Activated T-cell treated with anti-CD3 and anti-CD28 coated beads for 24 hours (primary cell): ENCODE data around the gene LRRK1.

Source experiments
- DNase-seq: peaks from one replicate; pipeline ENCODE4 v3.0.0-alpha.2; 2020; ENCODE audit warnings: low read depth

LRRK1 gene

DNA sequence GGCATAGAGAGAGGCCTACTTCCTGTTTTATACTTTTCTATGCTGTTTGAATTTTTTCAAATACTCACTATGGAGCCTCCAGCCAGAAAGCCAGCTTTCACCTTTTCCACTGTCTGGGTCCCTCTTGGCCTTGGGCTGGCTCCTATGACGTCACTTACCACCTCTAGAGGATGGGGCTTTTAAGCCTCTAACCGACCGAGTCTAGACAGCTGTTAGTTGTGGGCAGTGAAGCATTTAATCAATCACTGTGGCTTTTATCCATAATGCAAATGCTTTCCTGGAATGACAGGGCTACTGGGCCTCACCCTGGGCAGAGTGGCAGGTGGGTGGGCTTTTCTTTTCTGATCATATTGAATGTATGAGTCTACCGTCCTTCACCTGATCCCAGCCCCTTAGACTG lies 61.9 kb downstream of the LRRK1 start:
- no peak for DNase-seq

DNA sequence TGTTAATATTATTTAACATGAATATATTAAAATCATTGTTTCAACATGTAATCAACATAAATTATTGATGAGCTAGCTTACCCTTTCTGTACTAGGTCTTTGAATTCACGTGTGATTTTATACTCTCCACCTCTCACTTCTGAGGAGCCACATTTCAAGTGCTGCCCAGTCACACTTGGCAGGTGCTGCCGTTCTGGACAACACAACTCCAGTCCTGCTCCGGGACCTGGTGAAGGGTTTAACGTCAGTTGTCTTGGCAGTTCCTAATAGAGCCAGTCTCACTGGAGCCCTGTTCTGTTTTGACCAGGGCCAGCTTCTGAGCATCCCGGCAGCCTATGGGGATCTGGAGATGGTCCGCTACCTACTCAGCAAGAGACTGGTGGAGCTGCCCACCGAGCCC lies 64.1 kb downstream of the LRRK1 start:
- DNase-seq: no peak

DNA sequence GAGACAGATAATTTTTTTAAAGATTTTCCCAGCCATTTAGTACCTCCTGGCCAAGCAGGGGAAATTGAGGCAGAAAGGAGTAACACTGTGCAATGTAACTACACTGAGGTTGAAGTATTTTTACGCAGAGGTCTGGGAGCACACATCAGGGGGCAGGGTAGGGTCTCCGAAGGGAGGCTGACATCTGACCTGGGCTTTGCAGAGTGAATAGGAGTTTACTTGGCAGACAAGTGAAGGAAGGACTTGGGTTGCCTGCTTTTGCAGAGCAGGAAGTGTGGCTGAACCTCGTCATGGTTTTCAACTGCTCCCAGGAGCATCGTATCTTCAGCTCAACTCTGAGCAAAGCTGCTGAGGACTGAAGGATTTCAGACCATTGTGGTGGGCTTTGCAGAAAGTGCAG lies 66.2 kb downstream of the LRRK1 start:
- DNase-seq: no peak

DNA sequence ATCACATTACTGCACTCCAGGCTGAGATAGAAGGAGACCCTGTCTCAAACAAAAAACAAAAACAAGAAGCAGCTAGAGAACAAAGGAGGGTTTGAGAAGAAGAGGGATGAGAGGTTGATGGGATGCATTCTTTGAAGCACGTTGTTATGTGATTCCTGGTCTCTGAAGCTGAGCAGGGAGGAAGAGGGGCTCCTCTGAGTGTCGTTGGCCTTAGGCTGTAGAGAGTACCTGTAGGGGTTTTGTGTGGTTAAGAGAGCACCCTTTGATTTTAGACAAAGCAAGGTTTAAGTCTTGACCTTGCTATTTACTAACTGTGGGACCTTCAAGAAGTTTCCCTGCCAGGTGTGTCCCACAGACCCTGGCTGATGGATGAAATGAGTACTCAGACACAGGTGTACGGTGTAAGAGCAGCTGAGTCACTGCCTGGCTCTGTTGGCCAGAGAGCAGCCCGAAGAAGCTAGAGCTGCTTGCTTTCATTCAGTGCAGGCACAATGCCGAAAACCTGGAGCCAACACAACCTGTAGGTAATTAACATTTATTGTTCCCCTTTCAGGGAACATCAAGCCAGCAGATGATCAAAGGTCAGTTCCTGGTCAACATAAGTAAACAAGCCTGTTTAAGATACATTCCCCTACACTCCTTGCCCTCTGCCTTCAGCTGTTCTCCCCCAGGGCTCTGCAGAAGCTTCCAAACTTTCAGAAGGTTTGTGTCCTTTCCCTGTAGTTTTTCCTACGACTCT lies 67.2 kb downstream of the LRRK1 start:
- no peak for DNase-seq

DNA sequence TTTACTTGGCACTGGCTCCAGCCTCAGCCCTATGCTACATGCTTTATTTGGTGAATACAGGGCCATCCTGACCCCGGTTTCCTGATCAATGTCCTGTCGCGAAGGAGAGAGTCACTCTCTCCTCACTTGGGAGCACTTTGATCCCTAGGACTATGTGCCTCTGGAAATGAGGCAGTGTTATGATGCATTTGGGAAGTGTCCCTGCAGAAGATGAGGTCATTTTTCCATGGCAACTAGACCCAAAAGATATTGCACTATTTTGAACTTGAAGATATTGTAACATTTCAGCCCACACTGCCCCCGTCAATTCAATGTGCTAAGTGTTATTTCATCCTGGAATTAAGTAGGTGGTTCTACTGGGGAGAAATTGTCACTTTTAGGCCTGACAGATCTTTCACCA lies 68.0 kb downstream of the LRRK1 start:
- DNase-seq: no peak

DNA sequence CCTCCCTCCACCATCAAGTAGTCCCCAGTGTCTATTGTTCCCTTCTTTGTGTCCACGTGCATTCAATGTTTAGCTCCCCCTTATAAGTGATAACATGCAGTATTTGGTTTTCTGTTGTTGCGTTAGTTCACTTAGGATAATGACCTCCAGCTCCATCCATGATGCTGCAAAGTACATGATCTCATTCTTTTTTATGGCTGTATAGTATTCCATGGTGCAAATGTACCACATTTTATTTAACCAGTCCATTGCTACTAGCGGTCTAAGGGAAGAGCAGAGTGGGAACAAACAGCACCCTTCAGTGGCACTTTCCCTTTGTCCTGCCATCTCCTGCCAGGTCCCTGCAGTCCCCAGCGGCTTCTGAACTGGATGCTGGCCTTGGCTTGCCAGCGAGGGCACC lies 69.1 kb downstream of the LRRK1 start:
- no peak for DNase-seq

DNA sequence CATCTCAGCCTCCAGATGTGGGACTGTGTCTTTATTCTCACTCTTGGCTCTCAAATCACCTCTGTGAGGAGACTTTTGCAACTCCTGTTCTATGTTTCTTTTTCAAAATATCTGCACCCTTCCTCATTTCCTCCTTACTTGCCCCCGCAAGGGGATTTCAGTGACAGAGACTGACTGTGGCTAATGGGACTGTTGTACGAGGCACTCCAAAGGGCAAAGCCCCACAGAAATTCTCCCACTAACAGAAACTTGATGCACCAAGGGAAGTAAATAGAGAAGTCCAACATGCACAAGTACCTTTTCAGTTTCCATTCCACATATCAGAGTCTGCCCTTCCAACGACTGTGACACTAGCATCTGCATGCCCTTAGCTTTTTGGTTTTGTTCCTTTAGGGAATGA lies 69.7 kb downstream of the LRRK1 start:
- DNase-seq: no peak

DNA sequence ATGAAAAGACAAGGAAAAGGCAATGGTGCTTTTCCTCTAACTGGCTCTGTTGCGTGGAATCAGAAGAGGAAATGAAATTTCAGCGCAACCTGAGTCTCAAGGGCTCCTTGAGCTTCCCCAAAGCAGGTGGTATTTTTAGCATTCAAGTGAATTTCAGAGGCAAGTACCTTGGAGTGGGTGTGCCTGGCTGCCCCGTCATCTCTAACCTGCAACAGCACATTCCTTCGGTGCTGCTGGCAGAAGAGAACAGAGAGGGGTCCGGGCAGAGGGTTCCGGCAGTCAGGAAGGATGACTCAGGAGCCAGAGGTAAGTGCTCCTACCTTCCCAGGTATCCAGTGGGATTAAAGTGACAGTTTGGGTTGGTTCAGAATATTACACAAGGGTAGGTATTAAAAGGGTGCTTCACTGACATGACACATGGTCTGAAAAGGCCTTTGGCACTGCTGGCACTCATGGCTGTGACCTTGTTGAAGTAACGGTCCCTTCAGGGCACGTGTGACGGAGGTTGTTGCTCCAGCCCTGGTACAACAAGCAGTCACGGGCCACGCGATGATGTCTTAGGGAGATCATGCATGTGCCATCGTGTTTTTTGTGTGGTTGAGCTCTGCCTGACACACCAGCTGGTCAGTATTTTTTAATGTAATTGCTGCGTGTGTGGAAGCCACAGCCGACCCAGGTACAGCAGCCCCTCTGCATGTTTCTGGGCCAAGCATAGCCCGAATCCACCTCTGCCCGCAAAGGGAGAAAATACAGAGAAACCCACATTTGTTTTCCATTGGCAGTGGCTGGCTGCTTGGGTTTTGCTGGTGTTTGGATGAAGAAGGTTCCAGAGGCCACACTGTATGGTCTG lies 75.7 kb downstream of the LRRK1 start:
- no peak for DNase-seq

DNA sequence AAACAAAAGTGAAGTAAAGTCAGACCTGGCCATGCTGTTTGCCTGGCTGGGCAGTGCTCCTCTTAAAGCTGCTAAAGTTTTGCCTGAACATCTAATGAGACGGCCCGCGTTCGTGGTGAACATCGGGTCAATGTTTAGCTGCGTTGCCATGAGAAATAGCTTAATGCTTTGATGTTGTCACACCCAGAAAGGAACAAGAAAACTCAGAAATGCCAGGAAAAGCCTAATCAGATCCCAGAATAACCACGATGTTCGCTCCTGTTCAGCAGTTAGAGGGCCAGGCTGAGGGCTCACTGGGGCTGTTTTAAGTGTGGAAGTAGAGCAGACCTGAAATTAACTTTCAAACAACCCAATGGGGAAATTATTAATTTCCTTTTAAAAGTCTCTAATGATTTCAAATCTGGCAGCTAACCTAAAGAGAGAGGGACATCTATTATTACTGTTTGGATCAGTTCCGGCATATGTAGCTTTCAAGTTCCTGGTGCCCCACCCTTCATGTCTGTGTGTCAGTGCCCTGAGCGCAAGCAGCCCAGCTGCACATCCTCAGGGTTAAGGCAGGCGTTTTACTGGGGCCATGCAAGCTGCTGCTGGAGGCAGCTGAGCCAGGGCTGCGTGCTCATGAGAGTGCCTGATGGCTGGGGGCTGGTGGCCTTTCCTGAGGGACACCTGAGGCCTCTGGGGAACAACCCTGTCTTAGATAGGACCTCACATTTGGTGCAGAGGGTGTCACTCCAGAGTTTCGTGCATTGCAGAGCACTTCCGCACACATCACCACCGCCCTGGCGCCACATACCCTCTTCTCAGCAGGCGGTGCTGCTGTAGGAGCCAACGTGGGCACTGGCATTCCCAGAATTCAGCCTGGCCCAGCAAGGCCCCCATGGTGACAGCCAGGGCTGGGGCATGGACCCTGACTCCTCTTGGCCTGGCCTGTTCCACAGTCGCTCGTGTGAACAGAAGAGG lies 76.6 kb downstream of the LRRK1 start:
- DNase-seq: no peak

DNA sequence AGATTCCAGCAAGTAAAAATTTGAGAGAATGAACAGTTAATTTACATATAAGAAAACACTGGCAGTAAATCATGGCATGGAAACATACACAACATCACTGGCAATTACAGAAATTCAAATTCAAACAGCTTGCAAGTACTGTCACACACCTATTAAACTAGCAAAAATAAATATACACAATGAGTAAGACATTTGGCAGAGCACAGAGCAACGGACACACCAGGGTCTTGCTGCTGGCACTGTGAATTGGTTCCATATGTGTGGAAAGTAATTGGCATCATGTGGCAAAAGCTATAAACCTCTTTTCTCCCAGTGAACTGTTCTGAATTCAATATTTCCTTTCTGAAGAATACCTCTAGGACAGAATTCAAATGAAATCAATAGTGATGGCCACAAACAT lies 78.3 kb downstream of the LRRK1 start:
- DNase-seq: no peak

DNA sequence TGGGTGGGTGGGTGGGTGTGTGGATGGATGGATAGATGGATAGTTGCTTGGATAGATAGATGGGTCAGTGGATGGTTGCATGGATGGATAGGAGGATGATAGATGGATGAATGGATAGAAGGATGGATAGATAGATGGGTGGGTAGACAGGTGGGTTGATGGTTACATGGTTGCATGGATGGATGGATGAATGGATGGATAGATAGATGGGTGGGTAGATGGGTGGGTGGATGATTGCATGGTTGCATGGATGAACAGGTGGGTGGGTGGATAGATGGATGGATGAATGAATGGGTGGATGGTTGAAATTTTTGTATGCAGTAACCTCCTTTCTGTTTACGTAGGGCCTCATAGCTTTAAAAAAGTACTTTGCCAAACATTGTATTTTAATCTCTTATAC lies 79.5 kb downstream of the LRRK1 start:
- DNase-seq: no peak

DNA sequence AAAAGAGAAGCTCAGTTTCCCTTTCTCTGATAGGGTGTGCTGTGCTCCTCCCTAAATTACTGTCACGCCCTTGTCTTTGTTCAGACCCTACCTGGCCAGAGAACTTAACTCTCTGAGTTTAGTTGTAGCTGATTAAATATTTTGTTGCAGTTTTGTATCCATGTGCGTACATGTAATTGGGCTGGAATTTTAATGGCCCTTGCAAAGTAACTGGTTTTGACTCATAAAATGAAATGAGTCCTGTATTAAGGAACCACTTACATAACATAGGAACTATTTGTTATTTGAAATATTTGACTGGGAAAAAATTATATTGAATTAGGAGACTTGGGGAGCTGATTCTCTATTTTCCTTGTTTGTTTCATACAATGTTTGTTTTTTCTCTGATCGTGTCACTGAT lies 80.2 kb downstream of the LRRK1 start:
- no peak for DNase-seq

DNA sequence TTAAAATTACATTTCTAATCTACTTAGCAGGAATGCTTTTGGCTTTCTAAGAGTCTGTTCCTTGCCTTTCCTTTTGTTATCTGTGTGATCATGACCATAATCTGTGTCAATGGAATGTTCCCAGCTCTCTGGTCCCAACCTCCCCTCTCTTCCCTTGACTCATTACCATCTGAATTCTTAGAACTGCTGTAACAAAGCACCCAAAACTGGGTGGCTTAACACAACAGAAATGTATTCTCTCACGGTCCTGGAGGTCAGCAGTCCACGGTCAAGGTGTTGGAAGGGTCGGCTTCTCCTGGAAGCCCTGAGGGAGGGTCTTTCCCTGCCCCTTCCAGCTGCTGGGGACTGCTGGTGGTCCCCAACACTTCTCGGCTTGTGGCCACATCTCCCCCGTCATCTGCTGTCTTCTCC lies 81.1 kb downstream of the LRRK1 start:
- no peak for DNase-seq

DNA sequence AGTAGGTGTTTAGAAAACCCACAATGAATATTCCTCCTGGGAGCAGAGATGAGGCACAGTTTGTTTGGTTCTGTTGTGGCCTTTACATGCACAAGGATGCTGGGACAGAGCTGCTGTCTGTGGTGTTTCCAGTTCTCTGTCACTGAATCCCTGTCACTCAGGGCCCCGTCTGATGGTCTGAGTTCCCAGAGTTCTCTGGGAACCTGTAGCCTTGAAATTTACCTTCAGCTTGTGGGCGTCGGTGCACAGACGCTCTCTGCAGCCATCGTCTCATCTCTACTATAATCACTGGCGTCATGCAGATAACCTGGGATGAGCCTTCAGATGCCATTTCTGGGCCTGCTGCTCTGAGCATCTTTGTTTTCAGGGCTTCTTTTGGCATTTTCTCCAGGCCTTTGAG lies 81.9 kb downstream of the LRRK1 start:
- no peak for DNase-seq

DNA sequence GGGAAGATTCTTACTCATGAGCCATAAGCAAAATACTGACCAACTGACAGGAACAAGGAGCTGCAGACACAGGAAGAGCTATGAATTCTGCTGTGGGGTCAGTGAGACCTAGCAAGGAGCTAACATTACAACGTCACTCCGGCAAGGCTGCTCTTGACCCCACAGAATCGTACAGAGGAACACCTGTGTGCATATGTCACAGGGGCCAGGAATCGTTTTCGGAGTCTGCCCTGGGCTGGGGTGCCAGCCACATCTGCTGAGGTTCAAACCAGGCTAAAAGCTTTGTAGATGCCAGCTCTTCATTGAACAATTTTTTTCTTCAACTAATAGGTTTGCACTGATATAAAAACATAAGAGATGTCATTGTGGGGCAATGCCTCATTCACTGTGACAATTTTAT lies 82.6 kb downstream of the LRRK1 start:
- no peak for DNase-seq

DNA sequence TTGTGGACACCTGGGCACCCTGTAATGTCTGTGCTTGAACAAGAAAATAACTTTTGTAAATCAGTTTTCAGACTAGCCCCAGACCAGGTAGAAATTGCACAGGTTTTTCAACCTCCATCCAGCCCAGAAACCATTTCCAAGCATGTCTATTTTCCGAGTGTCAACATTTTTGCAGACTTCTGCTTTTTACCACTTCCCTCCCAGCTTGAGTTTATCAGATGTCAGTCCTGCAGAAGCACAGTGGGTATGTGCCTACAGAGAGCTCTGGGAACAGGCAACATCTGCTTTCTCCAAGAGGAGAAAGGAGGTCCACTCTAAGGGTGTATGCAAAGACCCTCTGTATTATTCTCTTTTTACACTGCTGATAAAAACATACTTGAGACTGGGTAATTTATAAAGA lies 83.9 kb downstream of the LRRK1 start:
- no peak for DNase-seq

DNA sequence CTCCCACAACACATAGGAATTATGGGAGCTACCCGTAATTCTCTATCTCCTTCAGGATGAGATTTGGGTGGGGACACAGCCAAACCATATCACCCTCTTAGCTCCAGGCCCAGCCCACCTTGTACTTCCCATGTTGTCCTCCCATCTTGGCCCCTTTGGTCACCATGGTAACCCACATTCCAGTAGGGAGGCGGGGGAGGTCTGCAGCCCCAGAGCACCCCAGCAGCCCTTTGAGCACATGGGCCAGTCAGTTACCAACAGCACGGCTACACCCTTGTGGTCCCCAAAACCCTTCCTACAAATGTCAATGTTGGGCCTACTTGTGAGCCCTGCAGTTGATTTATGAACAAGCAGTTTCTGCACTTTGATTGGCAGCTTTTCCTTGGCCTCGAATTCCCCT lies 84.5 kb downstream of the LRRK1 start:
- DNase-seq: no peak

DNA sequence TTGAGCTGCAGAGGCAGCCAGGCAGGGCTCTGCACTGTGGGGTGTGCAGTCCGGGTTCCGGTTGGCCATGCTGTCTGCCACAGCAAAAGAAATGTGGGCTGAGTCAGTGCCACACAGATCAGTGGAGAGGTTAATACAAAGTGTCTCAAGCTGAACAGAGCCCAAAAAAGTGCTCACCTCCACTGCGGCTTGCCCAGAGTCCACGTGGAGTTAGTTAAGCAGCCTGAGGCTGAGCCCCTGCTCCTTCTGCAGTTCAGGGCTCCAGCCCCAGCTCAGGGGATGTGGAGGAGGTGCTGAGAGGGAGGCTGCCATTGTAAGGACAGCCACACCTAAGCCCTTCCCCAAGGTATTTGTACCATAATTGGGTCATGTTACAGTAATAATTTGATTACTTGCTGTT lies 85.3 kb downstream of the LRRK1 start:
- no peak for DNase-seq

DNA sequence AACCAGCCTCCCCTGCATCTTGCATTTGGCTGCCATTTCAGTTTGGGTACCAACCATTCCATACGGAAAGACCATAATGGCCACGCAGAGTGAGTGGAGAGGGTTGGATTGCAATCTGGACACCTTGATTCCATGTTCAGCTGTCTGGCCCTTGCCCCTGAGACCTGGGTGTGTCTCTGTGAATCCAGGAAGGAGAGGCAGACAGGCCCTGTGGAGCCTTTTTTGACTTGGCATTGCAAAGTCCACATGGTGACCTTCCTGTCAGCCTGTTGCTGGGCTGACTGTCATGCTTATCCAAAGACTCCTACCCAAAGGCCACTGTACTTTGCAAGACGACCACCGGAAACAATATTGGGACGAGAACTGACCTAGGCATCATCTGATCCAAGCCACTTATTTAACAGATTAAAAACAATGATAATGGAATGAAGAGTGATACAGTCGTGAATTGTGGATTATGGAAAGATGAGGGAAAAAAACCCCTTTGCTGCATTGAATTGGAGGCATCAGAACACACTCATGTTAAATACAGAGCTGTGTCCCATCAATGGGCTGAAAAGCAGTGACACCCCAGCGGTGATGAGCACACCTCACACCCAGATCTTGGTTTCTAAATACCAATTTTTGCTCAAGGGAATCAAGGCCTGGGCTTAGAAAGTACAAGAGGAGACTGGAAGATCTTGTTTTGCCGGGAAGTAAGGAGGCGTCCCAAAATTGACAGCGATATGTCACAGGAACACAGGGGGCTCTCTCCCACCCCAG lies 86.0 kb downstream of the LRRK1 start:
- no peak for DNase-seq

DNA sequence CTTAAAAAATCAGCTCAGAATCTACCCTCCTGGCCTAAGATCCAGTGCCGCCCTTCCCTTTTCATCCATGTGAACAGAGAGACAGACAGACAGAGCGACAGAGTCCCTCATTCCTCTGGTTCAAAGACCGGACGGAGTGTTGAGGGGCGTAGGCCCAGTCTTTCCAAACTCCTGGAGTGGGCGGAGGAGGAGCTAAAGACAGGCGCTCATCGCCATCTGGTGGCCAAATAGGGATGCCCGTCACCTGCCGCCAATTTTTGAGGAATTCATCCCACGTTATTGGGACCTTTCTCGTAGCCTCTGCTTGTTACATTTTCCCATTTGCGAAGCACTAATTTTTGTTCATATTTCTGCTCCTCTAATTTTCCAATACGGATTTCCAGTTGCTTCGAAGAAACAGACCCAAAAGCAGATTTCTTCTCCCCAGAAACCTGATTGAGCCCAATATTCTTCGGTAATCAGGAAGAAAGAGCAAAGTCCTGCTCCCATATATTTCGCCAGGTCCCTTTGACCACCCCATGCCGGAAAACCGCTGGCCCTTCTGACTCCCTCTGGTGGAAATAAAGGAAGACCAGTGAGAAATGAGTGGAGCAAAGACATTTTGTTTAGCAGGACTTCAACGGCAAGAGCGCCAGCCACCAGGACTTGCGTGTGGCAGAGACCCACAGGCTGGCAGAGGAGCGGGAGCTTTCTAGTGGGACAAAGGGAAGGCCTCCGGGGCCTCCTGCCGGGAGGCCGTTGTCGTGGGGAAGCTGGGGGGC lies 88.0 kb downstream of the LRRK1 start:
- DNase-seq: peak; percentile 68
